Stimulated activated naive CD8-positive, alpha-beta T cell treated with anti-CD3 and anti-CD28 coated beads, Interleukin-15, Interleukin-2, amounts not matched to agents 100 U/mL and 50 U/mL, for 24 hours (primary cell): Measurements from ENCODE around the gene PTPN13.

ENCODE experiments used
- ATAC-seq: fragments of 150-1000 bp; cut with Tn5 transposase; one replicate; pipeline ENCODE4 v1.10.0; 2021
- DNase-seq: peaks from one replicate; pipeline ENCODE4 v3.0.0; 2021

Gene PTPN13

DNA sequence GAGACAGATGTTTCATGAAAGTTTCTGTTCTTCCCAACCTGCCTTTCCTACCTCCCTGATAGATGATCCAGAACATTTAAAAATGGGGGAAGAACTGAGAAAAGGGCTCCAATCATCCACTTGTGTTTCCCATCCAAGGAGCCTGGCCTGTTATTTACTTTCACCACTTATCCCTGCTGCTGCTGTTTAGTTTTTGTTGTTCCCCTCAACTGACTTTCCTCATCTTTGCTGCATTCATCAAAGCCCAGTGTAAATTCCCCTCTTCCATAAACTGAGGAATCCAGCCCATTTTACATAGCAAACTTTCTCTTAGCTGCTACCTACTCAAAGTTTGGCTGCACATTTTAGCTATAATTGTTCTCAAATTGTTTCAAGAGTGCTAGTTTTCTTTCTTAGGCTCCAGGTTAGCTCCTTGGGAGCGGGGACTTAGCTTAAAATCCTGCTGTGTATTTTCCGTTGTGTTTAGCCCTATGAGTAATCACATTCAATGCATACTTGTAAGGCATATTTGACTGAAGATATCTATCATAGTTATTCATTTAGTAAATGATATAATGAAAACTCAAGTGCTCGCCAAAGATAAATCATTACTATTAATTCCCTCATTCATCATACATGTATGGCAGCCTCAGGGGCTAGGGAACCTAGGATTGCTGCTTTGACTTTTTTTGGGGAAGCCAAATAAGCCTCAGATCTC lies 1.4 kb upstream of the PTPN13 start:
- ATAC-seq: no peak
- no peak for DNase-seq

DNA sequence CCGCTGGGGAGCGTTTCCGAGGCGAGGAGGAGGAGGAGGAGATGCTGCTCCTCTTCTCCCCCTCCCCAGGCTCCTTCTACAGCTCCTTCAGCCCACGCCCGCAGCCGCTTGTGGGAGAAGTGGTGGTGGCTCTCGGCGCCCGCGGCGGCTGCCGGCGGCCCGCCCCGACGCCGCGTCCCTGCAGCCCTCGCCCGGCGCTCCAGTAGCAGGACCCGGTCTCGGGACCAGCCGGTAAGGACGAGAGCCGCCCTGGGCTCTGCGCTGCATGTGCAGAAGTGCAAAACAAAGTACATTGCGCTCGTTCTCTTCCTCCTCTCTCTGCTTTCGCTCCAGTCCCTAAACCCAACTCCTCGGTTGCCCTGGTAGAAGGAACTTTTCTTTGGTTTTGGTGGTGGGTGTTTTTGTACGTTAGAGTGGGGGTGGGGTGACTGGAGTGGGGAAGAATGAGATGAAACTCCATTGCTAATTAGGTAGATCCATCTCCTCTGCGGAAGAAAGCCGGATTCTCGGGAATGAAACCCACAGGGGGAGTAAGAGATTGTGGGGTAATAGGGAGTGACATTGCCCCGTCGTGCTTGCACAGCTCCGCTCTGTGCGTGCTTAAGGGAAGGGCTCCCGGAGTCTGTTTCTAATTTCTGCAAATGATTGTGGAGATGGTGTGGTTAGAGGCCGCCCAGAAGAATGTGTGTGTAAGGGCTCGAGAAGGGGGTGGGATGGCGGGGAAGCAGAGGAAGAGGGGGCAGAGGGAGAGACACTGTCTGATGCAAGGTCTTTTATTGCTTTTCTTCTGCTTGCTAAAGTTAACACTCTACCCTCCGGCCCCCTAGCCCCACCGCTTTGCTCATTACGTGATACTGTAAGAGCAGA lies 677 bp downstream of the PTPN13 start:
- ATAC-seq (peak; percentile 42), DNase-seq (peak; percentile 23)

DNA sequence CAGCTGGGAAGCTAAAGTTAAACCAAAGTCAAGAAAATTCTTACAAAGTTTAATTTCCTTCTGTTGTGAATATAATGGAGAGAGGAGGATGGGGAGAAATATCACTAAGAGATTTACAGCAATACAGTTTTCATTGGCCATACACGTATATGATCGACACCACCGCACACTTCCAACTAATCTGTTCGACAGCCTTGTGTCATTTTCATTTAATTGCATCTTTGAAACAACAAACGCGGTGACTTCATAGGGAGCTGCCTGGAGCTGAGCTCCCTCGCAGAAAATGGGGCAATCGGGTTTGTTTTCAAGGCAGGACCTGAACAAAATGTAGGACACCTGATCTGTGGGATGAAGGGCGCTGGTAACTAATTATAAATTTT lies 1.3 kb downstream of the PTPN13 start:
- ATAC-seq: no peak
- no peak for DNase-seq

DNA sequence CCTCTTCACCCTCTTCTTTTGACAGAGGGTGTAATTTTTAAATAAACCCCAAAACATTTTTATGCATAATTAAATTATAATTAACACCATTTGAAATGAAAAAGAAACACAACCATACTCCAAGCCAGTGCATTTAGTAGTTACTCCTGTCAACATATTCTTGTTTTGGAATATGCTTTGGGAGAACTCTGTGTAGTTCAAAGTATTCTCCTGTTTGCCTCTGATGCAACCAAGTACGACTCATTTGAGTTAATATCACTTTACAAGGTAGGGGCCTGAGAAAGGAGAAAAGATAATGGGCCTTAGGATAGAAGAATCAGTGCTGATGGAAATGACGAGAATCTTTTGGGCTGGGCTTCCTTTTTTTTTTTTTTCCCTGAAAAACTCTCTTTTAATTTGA lies 2.7 kb downstream of the PTPN13 start:
- ATAC-seq: no peak
- no peak for DNase-seq

DNA sequence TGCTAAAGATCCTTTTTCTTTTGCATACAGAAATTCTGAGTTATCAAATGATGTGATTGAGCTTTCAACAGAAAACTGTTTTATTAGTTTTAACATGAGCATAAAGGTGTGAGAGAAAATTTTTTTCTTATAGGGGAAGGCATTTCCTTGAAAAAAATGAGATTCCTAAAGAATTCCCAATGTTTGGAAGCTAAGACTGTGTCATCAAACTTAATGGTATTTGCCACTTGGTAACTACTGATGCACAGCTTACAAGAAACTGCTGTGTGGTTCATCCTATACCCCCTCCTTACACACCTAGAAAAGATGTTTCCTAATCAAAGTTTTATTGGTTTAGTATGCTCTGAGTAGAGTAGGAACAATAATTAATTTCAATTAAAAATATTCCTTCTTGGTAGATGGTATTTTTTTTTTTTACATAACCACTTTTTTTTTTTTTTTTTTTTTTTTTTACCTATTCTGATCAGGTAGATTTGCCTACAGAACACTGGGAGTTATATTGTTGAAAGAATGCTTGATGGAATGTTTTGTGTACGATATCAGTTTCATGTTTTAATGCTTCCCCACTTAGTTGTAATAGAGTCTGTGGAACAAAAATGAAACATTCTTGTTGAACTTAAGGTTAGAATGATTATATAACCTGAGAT lies 6.0 kb downstream of the PTPN13 start:
- DNase-seq: no peak
- ATAC-seq: no peak

DNA sequence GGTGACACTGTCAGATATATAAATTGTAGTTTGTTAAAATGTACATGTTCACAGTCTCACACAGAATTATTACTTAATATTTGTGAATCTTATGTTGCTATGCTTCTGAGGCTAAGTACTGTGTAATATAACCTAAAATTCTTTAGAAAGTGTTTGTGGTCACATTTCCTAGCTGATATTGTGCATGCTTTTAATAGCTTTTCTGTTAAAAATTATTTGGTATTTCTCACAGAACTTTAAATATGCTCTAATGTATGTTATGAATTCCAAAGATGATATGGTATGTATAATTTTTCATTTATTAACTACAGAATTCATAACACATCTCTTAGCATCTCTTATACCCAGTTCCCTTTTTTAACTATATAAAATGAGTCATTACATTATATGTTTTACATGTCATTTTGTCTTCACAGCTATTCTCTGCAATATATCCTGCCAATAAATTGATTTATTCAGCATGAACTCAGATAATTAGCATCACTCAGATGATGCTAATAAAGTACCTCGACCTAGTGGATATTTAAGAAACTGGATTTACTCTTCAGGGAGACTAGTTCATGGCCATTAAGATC lies 9.3 kb downstream of the PTPN13 start:
- no peak for ATAC-seq

DNA sequence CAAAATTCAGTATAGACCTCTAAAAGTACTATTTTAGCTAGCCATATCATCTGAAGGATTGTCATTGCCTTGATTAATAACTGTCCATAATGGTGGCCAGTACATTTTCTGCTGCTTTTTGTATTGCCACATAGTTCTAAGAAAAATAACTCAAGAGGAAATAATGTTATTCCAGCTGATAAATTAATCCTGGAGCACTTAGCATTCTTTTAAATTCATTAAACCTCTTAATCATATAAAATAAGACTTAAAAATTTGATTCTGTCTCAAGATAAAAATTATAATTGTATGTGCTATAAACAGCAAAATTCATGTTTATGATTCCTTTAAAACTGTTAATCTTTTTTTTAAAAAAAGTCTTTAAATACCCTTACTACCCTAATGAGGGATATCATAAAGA lies 12.7 kb downstream of the PTPN13 start:
- ATAC-seq (no peak), DNase-seq (no peak)

More for the DNA sequence above, 9.3 kb downstream of the PTPN13 start:
- no peak for DNase-seq

DNA sequence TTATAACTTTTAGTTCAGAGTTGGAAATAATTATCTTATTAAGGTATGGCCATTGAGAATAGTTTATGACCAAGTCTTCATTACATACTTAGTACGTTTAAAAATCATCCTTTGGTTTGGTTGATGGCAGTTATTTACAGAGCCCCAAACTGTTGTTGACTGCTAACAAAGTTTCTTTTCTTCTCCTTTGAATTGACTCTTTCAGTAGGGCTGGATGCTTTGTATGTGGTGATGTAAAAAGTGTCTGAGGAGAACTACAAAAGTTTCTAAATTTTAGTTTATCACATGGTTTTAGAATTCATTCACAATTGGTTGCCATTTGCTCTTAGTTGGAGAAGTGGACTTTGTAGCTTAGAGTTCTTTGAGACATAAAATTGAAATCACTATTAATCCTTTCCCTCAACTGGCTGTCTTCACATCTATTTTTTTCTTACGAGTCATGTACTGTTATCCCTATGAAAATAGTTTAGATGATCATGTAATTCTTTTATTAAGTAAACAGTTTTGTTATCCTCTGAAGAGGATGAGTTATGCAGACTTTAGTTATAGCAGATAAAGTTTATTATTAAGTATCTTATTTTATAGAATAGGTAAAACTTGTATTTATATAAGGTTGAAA lies 14.8 kb downstream of the PTPN13 start:
- ATAC-seq (no peak), DNase-seq (no peak)

DNA sequence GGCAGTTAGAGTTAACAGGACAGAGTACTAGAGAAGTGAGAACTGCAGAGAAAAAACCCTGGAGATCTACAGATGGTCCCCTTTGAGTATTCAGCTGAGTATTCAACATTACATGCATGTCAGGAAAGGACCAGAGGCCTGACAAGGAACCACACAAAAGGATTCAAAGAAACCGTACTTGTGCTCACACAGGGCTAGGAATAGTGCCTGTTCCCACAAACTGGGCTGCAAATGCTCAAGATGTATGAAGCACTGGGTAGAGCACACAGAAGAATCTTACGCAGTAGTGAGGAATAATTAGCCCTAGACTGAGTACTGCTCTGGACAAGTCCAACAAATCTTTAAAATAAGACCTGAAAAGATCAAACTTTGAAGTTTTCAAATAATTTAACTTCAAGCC lies 17.6 kb downstream of the PTPN13 start:
- no peak for ATAC-seq
- DNase-seq: no peak

DNA sequence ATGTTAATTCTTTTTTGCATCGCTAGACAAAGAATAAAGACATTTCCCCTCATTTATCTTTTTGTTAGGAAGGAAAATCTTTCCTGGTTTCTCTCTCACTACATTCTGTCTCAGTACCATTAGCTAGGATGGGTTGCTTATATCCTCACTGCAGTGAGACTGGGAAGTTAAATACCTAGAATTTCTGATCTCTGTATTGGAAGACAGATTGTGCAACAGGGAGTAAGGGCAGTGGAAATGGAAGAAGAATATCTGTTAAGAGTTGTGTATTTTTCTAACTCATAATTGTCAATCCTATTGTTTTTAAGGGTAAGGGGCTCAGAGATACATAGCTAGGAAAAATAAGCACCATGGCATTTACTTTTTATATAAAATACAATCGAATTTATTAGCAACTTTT lies 19.6 kb downstream of the PTPN13 start:
- DNase-seq: no peak
- no peak for ATAC-seq

DNA sequence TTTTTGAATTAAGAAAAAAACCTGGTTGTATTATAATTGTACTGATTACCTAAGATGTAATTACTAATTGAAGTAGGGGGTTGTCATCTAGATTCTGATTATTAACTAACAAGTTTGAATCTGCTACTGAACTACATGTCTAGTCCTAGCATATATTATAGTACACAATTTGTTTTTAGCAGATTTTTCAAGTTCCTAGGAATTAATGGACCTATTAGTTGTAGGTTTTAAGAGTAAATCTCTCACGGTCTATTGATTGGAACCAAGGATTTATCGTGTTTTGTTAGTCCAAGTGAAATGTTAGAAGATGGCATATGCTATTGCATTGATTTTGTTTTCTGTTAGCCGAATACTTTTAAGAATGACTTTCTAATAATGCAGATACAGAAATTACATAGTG lies 20.8 kb downstream of the PTPN13 start:
- no peak for ATAC-seq
- DNase-seq: no peak

DNA sequence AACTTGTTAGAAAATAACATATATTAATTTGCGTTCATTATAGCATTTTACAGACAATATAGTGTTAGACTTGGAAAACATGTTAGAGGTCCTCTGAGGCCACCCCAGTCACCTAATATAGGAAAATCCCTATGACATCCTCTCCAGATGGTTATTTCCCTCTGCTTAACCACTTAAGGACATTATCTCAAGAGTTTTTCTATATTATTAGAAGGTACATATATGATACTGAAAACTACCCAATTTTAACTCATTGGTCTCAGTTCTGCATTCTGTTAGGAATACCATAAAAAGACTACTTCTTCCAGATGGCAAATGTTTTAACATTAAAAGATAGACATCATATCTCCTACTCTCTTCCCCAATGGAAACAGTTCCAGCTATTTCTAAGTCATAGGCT lies 21.4 kb downstream of the PTPN13 start:
- DNase-seq (no peak), ATAC-seq (no peak)

DNA sequence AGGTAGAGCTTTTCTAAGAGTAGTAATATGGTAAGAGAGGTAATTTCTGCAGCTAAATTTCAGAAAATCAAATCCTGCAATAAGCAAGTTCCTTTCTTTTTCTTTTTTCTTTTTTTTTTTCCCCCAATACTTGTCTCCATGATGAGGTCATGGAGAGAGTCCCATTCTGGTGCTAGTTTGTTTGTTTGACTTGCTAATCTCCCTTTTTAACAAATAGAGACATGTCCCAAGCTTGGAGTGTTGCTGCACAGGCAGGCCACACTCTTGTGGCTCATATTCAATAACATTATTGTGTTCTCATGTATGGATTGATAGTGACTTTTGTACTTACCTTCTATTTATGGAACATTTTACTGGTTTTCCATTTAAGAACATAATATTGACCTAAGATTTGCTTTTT lies 25.5 kb downstream of the PTPN13 start:
- no peak for ATAC-seq

DNA sequence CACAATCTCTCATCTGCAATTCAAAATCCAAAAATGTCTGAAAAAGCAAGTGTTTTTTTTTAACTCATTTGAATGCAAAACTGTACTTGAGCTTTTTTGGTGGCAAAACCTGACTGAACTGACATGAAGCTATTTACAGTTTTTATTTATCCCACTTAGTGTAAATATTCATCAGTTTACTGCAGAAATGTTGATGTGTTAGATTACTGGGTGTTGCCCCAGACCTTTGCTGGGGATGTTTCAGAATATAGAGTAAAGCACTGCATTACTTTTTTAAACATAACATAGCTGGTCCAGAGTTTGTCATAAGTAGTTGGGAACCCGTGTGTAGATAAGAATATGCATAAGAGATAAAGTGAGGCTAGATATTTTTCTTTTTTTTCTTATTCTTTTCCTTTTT lies 27.3 kb downstream of the PTPN13 start:
- no peak for ATAC-seq
- no peak for DNase-seq

More for the DNA sequence above, 25.5 kb downstream of the PTPN13 start:
- no peak for DNase-seq

DNA sequence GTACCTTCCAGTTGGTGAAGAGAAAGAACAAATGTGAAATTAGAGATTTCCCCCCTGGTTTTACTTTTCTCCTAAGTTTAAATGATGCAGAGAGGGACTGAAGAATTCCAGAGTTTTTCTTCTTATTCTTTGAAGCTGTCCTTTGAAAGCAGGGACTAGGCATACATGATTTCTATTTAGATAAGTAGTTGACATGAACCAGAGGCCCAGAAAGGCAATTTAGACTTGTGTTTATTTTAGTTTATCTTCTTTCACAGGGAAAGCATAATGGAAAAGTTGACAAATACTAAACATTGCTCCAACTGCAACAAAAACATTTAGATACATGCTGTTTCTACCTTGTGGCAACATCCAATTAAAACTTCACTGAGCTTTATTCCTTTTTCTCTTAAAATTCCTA lies 32.0 kb downstream of the PTPN13 start:
- ATAC-seq (no peak), DNase-seq (no peak)

DNA sequence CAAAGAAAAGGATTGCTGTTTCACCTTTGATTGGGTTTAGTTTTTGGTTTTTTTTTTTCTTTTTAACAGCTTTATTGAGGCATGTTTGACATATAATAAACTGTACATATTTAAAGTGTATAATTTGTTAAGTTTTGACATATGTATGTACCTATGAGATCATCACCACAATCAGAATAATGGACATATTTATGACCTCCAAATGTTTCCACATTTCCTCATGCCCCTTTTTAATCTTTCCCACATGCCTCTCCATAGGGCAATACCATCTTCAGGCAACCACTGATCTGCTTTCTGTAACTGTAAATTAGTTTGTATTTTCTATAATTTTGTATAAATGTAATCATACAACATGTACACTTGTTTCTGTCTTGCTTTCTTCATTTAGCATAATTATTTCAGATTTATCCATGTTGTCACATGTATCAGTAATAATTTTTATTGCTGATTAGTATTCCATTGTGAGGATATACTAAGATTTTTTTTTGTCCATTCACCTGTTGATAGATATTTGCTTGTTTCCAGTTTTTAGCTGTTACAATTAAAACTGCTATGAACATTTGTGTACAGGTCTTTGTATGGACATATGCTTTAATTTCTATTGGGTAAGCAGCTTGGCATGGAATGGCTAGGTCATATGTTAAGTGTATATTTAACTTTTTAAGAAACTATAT lies 33.5 kb downstream of the PTPN13 start:
- DNase-seq: no peak
- no peak for ATAC-seq

DNA sequence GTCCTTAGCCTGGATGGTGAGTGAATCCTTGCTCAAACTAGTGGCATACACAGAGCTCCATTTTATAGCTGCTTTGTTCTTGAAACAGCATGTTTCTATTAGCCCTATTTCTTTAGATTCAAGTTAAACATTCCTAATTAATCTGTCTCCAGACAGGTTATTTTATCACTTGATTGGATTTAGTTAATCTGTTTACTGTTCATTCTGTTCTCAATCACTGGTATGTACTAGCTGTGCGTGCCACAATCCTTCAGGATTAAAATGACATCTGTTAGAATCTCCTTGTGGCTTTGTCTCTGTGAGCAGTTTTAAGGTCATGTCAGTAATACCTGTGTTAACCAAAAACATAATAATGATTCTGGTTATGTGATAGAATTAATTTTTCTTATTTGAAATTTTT lies 36.5 kb downstream of the PTPN13 start:
- DNase-seq: no peak
- ATAC-seq: no peak

DNA sequence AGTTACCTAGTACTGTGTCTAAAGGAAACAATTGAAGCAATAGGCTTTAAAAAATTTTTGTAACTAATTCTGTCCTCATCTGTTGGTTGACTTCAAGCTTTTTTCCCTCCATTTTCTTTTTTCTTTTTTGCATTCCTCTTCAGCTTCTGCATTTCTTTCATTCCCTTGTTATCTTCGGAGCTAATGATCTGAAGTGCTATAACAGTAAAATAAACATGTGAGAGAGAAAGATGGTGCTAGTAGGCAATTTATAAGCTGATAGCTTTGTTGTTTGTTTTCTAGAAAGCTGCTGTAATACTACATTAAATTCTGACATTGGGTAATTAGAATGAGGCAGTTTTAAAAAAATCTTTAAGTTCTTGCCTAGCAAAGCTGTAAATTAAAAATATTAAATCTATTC lies 37.1 kb downstream of the PTPN13 start:
- DNase-seq: no peak
- no peak for ATAC-seq

DNA sequence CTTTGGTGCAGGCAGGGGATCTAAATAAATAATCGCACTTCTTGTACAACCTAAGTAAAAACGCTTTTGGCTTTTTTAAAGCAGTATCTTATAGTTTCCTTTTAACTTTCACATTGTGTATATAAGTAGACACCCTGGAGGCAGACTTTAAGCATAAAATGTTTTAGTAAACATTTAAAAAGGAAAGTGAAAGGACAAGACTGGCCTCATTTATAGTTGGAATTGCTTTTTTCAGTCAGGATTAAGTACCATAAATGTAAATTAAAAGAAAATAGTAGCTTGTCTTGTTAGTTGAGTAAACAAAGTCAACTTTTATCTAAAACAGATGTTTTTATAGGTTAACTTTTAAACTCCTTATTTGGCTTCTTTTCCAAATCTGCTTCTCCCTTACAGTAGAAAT lies 39.7 kb downstream of the PTPN13 start:
- no peak for ATAC-seq
- no peak for DNase-seq

DNA sequence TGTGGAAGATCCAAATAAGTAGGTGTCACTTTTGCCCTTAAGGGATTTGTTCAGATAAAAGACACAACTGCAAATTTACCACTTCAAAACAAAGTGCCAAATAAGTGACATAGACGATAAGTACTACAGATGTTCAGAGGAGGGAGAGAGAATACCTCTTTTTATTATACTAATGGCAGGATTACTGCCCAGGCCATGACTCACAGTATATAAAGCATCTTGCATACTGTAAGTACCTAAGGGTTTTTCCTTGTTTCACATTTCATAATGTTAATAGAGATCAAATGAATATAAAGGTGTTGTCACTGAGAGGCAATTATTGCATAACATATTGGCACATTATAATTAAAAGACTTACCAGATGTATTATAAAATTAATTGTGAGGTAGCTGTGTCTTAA lies 46.4 kb downstream of the PTPN13 start:
- DNase-seq (no peak), ATAC-seq (no peak)

DNA sequence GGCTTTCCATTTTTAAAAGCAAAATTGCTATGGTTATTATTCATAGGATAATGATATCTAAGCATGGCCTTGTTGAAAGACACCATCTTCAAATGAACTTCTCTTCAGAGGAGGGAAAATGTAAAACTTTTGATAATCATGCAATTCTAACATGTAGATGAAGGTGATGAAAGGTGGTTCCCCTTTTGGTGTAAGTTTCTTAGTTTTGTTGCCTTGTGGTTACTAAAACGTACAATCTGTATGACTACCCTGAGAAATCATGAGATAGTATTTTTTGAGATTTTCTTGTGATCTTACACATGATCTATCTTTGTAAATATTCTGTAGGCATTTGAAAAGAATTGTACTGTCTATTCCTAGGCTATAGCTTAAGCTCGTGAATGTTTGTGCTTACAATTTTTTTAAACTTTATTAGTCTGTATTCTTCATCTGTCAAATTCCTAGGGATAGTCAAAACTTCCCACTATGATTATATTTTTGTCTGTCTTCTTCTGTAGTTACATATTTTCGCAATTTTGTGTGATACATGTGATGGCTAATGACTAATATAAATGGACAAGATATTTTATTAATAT lies 47.5 kb downstream of the PTPN13 start:
- ATAC-seq: no peak
- DNase-seq: no peak

DNA sequence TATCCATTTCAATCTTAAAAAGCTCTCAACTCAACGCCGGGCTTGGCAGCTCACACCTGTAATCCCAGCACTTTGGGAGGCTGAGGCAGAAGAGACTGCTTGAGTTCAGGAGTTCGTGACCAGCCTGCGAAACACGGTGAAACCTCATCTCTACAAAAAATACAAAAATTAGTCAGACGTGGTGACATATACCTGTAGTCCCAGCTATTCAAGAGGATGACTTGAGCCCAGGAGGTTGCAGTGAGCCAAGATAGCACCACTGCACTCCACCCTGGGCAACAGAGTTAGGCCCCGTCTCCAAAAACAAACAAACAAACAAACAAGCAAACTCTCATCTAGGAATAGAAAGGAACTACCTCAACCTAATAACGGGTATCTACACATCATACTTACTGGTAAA lies 50.8 kb downstream of the PTPN13 start:
- DNase-seq (no peak), ATAC-seq (no peak)
